Panc1 (cell line): ENCODE data around the gene KDF1.

Experiments used
- CTCF ChIP-seq: fragments of 450-650 bp; IDR thresholded peaks from 2 replicates; pipeline ENCODE4 v1.5.1; 2017; ENCODE audit warnings: mild to moderate bottlenecking
- SIN3A ChIP-seq: IDR thresholded peaks from 2 replicates; pipeline ENCODE4 v1.6.1; 2012; ENCODE audit warnings: low read depth, mild to moderate bottlenecking, low read length, moderate library complexity, borderline replicate concordance; ENCODE audit not compliant: insufficient read depth

GRCh38 chr1:27005166-27005530 lies 44.9 kb upstream of the KDF1 start:
- TF ChIP-seq CTCF (no peak), SIN3A (no peak)
